ENCODE data around the gene CDK14.

GRCh38 chr7:91185771-91186170, 589.6 kb downstream of the CDK14 start:
- TF ChIP-seq REST (IDR thresholded peaks at IDR 0.05; ENCODE audit: low read depth) (no peak), TEAD4 (IDR thresholded peaks at IDR 0.05) (no peak), MAX (IDR thresholded peaks at IDR 0.05) (no peak), EP300 (IDR thresholded peaks at IDR 0.05; ENCODE audit: borderline replicate concordance) (no peak), ZBTB7A (IDR thresholded peaks at IDR 0.05; ENCODE audit: low read depth) (no peak), USF1 (IDR thresholded peaks at IDR 0.05) (no peak), CEBPB (IDR thresholded peaks at IDR 0.05) (no peak), TAF1 (IDR thresholded peaks at IDR 0.05; ENCODE audit: low read depth) (no peak), YY1 (IDR thresholded peaks at IDR 0.05; ENCODE audit: low read depth) (no peak), RAD21 (IDR thresholded peaks at IDR 0.05; ENCODE audit: low read depth) (no peak), EGR1 (IDR thresholded peaks at IDR 0.05) (no peak), TCF12 (IDR thresholded peaks at IDR 0.05; ENCODE audit: low read depth) (no peak), FOXM1 (IDR thresholded peaks at IDR 0.05; ENCODE audit: borderline replicate concordance, low read depth) (no peak), CREB1 (IDR thresholded peaks at IDR 0.05; ENCODE audit: low read depth) (no peak)
